Heart right ventricle (tissue), 16 donors: Measurements from ENCODE around the gene POGZ. TPM values are rescaled to one million over a fixed set of nuclear protein-coding genes. Genes with fewer than 3 reads are reported as not detected.

ENCODE experiments used
- ATAC-seq, 8 donors: fragments of 200-7000 bp; cut with Tn5 transposase; one replicate each; pipeline ENCODE4 v1.9.1; 2020; ENCODE audit warnings: mild to moderate bottlenecking in 8 of 8, moderate library complexity in 8 of 8, moderate number of reproducible peaks in 1 of 8
- DNase-seq, 2 donors: peaks; one replicate each; pipeline ENCODE4 v3.0.0-alpha.2; 2020
- H3K27ac ChIP-seq, 10 donors: fragments of 200-600 bp; sonication (generic) in 2 of 10; one replicate each; pipeline versions ENCODE4 v1.5.0 to v1.8.0; 2020 to 2022; ENCODE audit warnings: mild to moderate bottlenecking in 3 of 10
- H3K27me3 ChIP-seq, 7 donors: fragments of 200-600 bp; one replicate each; pipeline ENCODE4 v1.8.0; 2021 to 2022; ENCODE audit warnings: mild to moderate bottlenecking in 2 of 7
- H3K36me3 ChIP-seq, 9 donors: fragments of 200-600 bp; sonication (generic) in 1 of 9; one replicate each; pipeline versions ENCODE4 v1.5.0 to v1.8.0; 2020 to 2022; ENCODE audit warnings: mild to moderate bottlenecking in 2 of 9
- H3K4me1 ChIP-seq, 9 donors: fragments of 200-600 bp; sonication (generic) in 1 of 9; one replicate each; pipeline versions ENCODE4 v1.5.0 to v1.8.0; 2020 to 2022; ENCODE audit warnings: mild to moderate bottlenecking in 4 of 9
- H3K4me3 ChIP-seq, 10 donors: fragments of 200-600 bp; sonication (generic) in 2 of 10; one replicate each; pipeline versions ENCODE4 v1.5.0 to v1.8.0; 2020 to 2022; ENCODE audit warnings: mild to moderate bottlenecking in 7 of 10, moderate library complexity in 2 of 10
- H3K9me3 ChIP-seq, 11 donors: fragments of 200-600 bp in 10 of 11; sonication (generic) in 2 of 11; one replicate each; pipeline versions ENCODE4 v1.5.0 to v1.8.0; 2013 to 2022; ENCODE audit warnings: mild to moderate bottlenecking in 2 of 11, control low read depth in 1 of 11, moderate library complexity in 1 of 11
- CTCF ChIP-seq, 9 donors: fragments of 200-600 bp; sonication (generic) in 2 of 9; IDR thresholded peaks; one replicate each; pipeline versions ENCODE4 v1.5.0 to v1.8.0; 2021 to 2022; ENCODE audit warnings: antibody characterized with exemption in 9 of 9, mild to moderate bottlenecking in 5 of 9, moderate library complexity in 1 of 9
- WGBS, 2 donors: extraction: QIAGEN DNeasy Blood & Tissue Kit; methylation state at CpG; one replicate each; pipeline ENCODE4 v1.1.7; 2013; ENCODE audit warnings: inconsistent platforms in 1 of 2; 5-methylcytosine and 5-hydroxymethylcytosine counted together
- intact Hi-C, 10 donors: fragments of 100-400 bp; cut with DNase I; formaldehyde crosslinking; loops; one replicate each; pipeline versions ENCODE4 v1.11.1 to v1.14.2; 2022
- polyA plus RNA-seq, 2 donors: library from polyadenylated mRNA; stranded (reverse); fragments of 200-250 nt; gene quantifications; one replicate each; pipeline ENCODE4 v1.2.3, GENCODE V29; 2013
- total RNA-seq, 10 donors: library from RNA; stranded (reverse); fragmentation: NEBNext Ultra II Directional in 3 of 10; extraction: Animal tissue kit (Norgen Biotek cat#: 25700) in 3 of 10; gene quantifications; one replicate each; pipeline versions ENCODE4 v1.2.1 to v1.2.4, GENCODE V29; 2021 to 2023
- donor health status: Arrhythmogenic right ventricular cardiomyopathy.
- donor health status: ischemic (EF 13 %, LVEDD 7.1; RV severe dilation, severe dysfunction).
- donor health status: healthy with polysubstance abuse.
- donor health status: DM: no; HTN: yes; CAD: no.
- donor health status: DM: no; HTN: no; CAD: no.
- donor health status: ischemic (EF 25% LVEDD 6.9; RV normal size, moderate dysfunction).
- donor health status: ischemic (EF 25% LVEDD 5.7; RV mildly dilated, moderate dysfunction).
- donor health status: healthy.
- donor health status: DM: yes; HTN: yes; CAD: no.
- donor health status: Ischemic cardiomyopathy.
- donor health status: ischemic (EF 35%, LVEDD 5.7; RV mildly dilated, moderate dysfunction).
- donor health status: nonischemic (EF 11% LVEDD 7.7; RV severe dilation, severe dysfunction).
- donor health status: DM: yes; HTN: yes; CAD: no.
- donor health status: PGD.
- donor health status: ischemic (EF 29% LVEDD 5.4; RV normal size, mild dysfunction).
- donor health status: nonischemic (EF 23%, LVEDD 6.1; RV moderate dilation, normal function).

POGZ gene
- total and polyA plus RNA-seq, 12 donors, result 8.2 to 58.6 (median 47.4) TPM

GRCh38 chr1:151485685-151486255 lies 26.5 kb upstream of the POGZ start:
- Histone ChIP-seq H3K4me1 (no peaks in the 10 kb centered on the region), H3K27me3 (peaks cover 0 to 4% (median 0%) of the 10 kb centered on the region in 7 donors), H3K36me3 (no peaks in the 10 kb centered on the region), H3K27ac (no peak overlapping the region), H3K9me3 (peaks cover 0 to 15% (median 0%) of the 10 kb centered on the region in 11 donors), H3K4me3 (no peak overlapping the region)
- intact Hi-C loops, result no loop called here
- TF ChIP-seq CTCF (IDR thresholded peaks at IDR 0.05), result no peak
- WGBS, 2 donors, result 49 to 58% methylated on average over 5 of the region's 5 CpGs
- ATAC-seq, result no peak
- DNase-seq, result no peak

- Histone ChIP-seq H3K27me3 (no peaks in the 10 kb centered on the region), H3K27ac (no peak overlapping the region), H3K4me3 (no peak overlapping the region), H3K9me3 (peaks cover 0 to 15% (median 0%) of the 10 kb centered on the region in 11 donors), H3K4me1 (no peaks in the 10 kb centered on the region), H3K36me3 (no peaks in the 10 kb centered on the region)
- ATAC-seq (no peak), DNase-seq (no peak)
- WGBS, 2 donors, result 97 to 98% methylated on average over 1 of the region's 1 CpG
- TF ChIP-seq CTCF (IDR thresholded peaks at IDR 0.05), result no peak
- intact Hi-C loops, result no loop called here
Measured at GRCh38 chr1:151482017-151482416, 22.7 kb upstream of the POGZ start.

GRCh38 chr1:151479462-151479861 lies 20.2 kb upstream of the POGZ start:
- Histone ChIP-seq H3K9me3 (peaks cover 0 to 15% (median 0%) of the 10 kb centered on the region in 11 donors), H3K27me3 (no peaks in the 10 kb centered on the region), H3K4me3 (no peak overlapping the region), H3K27ac (no peak overlapping the region), H3K36me3 (no peaks in the 10 kb centered on the region), H3K4me1 (no peaks in the 10 kb centered on the region)
- no peak for DNase-seq
- WGBS, 2 donors, result 84% methylated on average over 5 of the region's 5 CpGs
- TF ChIP-seq CTCF (IDR thresholded peaks at IDR 0.05), result no peak
- intact Hi-C loops, result loop anchor here in 1 of 10 donors (10.0 kb wide), 1 partner anchor 55 kb away; no protein-coding TSS in a partner anchor
- ATAC-seq, result no peak

GRCh38 chr1:151478923-151479322 lies 19.6 kb upstream of the POGZ start:
- no peaks in the 10 kb centered on the region for H3K36me3 ChIP-seq
- peaks cover 0 to 15% (median 0%) of the 10 kb centered on the region in 11 donors for H3K9me3 ChIP-seq
- no peak for DNase-seq
- H3K4me1 ChIP-seq, result peaks cover 0 to 1% (median 0%) of the 10 kb centered on the region in 9 donors
- no peak overlapping the region for H3K27ac ChIP-seq
- intact Hi-C loops, result loop anchor here in 1 of 10 donors (10.0 kb wide), 1 partner anchor 56 kb away; no protein-coding TSS in a partner anchor
- ATAC-seq, result no peak
- 68 to 80% methylated on average over 2 of the region's 2 CpGs for WGBS, 2 donors
- TF ChIP-seq CTCF (IDR thresholded peaks at IDR 0.05), result no peak
- H3K27me3 ChIP-seq, result no peaks in the 10 kb centered on the region
- H3K4me3 ChIP-seq, result no peak overlapping the region
